GM18519 (cell line): ENCODE measurements around the gene DEPDC5.

Experiments
- ATAC-seq: cut with Tn5 transposase; IDR thresholded peaks from one replicate; pipeline ENCODE4 v1.9.1; 2021; ENCODE audit warnings: mild to moderate bottlenecking, moderate library complexity; ENCODE audit not compliant: unreplicated experiment, low FRiP score

DEPDC5 gene

DNA sequence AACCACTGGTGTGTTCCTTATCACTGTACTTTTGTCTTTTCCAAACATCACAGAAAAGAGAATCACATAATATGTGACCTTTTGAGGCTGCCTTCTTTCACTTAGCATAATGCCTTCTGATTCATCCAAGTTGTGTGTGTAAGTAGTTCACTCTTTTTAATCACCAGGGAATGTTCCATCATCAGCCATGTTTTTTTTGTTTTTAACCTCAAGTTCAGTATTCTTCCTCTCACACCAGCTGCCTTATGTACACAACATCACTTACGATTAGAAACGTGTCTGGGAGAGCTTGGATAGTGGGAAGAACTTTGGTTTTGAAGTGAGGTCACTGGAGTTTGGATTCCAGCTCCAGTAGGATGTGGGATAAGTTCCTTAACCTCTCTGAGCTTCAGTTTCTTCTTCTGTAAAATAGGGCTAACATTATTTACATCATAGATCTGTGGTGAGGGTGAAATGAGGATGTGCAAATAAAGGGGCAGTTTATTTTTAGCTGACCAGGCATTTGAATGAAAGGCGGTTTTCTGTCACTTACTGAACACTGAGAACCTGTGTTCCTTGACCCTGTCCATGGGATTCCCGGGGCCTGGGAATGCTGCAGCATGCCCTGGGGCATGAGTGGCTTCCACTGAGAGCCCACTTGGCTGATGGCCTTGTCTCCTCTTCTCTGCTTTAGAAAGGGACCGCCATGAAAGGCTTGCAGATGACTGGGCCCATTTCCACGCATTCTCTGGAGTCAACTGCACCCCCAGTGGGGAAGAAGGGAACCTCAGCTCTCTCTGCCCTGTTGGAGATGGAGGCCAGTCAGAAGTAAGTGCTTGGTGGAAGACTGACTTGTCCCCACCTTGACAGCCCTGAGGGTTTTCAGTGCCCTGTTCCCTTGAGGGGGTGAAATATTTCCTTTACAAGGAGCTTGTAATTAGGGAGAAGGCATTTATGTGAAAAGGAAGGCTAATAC lies 92.6 kb downstream of the DEPDC5 start:
- ATAC-seq, result no peak

DNA sequence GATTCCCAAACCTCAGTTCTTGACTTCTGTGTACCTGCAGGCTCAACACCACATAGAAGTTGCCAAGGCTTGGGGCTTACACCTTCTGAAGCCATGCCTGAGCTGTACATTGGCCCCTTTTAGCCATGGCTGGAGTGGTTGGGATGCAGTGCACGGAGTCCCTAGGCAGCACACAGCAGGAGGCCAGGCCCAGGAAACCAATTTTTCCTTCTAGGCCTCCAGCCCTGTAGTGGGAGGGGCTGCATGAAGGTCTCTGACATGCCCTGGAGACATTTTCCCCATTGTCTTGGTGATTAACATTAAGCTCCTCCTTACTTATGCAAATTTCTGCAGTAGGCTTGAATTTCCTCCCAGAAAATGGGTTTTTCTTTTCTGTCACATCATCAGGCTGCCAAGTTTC lies 94.6 kb downstream of the DEPDC5 start:
- no peak for ATAC-seq

DNA sequence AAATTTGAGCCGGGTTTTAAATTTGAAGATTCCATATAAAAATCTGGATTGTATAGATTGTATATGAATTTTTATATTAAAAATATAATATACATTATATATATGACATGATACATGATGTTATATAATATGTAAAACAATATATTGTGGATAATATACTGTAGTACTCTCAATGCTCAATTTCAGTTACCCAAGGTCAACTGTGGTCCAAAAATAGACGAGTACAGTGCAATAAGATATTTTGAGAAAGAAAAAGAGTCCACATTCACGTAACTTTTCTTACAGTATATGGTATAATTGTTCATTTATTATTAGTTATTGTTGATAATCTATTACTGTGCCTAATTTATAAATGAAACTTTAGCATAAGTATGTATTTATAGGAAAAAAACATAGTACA lies 96.3 kb downstream of the DEPDC5 start:
- no peak for ATAC-seq

DNA sequence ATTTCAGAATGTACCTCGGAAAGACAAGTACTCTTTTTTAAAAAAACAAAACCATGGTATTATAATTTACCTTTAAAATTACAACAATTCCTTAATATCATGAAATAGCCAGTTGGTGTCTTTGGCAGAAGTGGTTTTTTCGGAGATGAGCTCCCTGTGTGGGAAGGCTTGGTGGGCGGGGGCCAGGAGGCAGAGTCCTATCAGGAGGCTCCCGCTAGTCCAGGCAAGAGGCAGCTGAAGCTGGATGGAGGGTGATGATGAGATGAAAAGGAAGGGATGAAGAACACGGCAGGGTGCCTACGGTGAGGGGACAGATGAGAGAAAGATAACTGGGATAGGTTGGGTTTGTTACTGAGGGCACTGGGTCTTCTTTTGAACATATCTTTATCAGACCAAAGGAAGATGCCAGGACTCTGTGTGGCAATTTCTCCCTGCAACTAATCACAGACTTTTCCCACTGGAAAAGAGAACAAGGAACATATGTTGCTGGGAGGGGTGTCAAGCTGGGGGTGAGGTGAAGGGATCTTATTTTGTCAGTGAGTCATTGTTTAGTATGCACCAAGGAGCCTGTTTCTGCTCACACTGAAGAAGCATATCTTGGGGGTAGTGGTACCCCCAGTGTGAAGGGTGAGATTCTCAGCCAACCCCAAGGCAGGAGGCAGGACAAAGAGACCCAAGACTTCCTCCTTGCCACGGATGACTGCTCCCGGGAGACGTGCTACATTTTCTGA lies 99.0 kb downstream of the DEPDC5 start:
- ATAC-seq, result no peak

DNA sequence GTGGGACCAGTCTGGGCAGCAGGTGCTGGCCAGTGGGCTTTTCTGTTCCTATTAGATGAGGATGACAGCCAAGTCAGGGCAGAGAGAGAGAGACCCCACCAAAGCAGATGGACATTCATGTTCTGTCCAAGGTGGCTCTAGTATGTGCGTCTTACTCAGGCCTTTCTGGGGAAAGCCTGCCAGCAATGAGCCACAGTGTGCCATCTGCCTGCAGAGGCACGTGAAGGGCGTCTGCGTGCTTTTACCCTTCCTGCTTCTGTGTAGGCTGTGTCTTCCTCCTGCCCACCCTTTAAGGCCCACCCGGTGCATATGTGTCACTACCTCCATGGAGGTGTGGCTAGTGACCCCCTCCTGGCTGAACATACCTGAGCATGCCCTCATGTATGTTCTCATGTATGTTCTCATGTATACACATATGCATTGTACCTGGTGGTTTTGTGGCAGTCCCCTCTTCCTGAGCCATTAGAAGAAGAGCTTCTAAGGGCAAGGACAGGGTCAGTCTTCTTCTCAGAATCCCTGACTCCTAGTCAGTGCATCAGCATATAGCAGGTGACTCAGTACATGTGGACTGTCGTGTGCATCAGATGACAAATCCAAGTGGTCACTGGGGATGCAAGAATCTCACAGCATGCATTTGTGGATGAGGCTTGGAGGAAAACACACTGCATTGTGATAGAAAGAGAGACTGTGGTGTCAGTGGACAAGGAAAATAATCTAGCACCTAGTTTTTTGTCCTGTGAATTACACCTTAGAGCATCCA lies 100.1 kb downstream of the DEPDC5 start:
- ATAC-seq, result no peak

DNA sequence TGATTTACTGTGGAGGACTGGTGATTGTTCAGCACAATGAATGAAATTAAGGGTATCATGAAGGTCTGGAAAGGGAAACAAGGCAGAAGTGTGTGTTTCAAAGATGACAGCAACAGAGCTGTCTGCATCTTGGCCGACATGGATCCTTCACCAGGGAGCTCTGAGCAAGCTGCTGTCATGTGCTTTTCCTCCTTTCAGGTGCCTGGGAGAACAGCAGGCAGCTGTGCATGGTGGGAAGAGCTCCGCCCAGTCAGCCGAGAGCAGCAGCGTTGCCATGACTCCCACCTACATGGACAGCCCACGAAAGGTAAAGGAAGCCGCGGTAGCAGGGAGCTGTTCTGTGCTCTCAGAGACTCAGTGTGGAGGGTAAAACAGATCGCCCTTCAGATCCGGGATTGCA lies 103.4 kb downstream of the DEPDC5 start:
- ATAC-seq, result no peak

DNA sequence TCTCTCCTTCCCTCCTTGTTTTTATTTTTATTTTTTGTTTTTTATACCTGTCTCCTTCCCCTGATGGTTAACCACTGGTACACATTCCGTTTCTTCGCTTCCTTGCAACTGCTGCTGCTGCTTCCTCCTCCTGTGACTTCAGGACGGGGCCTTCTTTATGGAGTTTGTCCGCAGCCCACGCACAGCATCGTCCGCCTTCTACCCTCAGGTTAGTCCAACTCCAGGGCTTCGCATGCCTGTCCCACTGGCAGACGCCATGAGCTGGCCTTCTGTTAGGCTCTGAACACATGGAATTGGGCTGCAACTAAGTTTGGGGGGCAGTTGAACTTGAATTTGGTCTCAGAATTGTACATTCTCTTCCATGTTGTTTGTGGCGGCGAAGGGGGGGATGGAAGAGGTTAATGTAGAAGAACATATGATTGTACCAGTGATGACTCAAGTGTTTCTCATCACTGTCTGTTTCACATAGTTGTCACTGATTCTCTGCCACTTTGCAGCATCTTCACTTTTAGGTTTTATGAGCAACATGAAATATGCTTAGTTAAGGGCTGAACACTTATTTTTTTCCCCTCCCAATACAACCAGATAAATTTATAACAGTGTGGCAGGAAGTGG lies 107.5 kb downstream of the DEPDC5 start:
- no peak for ATAC-seq

DNA sequence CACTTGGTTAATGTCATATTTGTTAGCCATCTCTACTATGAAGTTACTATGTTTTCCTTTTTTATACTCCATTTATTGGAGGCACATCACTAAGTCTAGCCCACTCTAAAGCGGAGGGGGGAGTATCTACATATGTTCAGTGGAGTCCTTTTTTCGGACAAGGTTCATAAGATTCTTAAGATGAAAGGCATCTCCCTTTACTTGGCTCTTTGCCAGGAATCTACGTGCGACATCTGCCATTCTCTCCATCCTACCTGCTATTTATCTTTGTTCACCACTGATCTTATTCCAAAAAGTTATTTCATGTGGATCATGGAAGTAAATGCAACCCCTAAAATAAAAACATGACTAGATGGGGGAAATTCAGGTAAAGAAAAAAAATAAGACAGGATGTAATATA lies 113.1 kb downstream of the DEPDC5 start:
- ATAC-seq, result no peak

DNA sequence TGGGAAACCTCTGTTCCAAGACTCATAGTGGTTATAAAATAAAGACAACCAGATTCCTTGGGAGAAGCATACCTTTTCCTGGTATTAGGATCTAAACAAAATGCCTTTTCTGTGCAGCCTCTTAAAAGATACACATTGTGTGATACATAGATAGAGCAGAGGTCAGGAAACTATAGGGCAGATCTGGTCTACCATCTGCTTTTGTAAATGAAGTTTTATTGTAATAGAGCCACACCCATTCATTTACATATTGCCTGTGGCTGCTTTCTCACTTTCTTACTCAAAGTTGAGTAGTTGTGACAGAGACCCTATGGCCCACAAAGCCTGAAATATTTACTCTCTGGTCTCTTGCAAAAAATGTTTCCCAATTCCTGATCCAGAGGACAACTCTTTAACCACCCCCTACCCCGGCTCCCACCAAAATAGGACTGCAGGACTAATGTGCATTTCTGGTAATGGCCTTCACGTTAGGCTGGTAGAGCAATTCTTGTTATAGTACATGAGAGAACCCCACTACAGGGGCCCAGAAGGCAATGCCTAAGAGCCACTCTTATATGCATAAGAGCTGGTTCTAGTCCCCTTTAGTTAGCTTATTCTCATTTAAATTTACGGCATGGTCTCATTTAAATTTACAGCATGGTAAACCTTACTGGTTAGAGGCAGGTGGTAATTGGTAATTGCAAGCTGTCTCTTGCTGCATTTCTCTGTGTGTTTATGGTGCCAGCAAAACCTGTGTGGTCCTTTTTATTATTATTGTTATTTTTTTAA lies 113.8 kb downstream of the DEPDC5 start:
- ATAC-seq, result no peak

DNA sequence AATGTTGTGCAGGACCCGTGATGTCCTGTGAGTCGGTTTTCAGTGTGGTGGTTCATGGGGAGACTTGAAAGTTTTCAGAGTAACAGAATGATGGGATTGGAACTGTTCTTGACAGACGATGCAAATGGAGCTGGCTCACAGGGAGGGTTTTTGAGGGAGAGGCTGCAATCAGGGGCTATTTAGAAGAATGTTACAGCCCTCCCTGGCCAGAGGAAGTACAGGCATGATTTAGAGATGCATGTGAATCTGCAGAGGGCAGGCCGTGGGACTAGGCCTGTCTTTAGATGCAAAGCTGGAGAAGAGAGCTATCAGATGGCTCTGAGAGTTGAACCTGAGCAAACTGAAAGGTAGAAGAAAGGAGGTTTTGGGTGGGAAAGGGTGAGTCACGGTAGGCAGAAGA lies 115.9 kb downstream of the DEPDC5 start:
- no peak for ATAC-seq

DNA sequence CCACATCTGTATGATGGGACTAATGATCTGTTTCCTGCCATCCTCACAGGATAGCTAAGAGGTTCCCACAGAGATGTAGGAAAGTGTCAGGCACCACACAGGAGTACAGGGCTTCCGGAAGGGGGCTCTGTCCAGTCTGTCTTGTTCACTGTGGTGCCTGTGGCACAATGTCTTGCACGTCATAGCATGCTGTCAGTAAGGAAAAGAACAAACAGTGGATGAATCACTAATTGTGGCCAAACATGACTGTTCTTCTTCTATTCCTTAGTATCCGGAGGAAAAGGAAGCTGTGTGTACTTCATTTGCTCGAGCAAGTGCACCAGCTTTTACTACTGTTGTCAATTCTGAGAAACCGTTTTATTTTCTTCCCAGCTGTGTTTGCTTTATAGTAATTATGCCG lies 117.1 kb downstream of the DEPDC5 start:
- no peak for ATAC-seq

DNA sequence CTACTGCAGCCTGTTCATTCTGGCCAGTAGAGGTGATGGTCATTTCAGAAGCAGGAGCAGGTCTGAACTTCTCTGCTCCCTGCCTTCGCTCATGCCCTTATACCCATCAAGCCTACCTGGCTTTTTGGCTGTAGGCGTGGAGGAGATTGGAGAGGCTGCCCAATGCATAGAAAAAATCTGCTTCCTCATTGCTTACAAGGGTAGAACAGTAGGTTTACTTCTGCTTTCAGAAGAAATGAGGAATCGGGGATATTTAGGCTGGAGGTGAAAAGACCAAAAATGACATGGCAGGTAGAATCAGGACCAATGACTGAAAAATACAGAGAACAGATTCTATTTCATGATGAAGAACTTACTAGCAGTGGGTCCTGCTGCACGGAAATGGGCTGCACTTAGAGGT lies 117.7 kb downstream of the DEPDC5 start:
- ATAC-seq, result no peak

DNA sequence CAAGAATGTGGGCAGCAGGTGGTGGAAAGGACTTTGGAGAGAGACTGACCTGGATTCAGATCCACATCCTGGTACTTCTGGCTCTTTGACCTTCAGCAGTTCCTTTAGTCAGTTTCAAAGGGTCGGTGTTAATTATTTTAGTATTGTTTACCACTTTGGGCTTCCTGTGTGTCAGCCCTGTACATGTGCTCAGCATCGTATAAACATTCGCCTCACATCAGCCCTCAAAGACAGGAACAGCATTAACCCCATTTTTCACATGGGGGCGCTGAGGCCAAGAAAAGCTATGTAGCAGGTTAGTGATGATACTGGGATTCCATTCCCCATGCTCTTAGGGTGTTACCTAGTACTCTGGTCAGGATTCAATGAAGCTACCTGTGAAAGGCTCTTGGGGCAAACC lies 118.4 kb downstream of the DEPDC5 start:
- ATAC-seq, result no peak

DNA sequence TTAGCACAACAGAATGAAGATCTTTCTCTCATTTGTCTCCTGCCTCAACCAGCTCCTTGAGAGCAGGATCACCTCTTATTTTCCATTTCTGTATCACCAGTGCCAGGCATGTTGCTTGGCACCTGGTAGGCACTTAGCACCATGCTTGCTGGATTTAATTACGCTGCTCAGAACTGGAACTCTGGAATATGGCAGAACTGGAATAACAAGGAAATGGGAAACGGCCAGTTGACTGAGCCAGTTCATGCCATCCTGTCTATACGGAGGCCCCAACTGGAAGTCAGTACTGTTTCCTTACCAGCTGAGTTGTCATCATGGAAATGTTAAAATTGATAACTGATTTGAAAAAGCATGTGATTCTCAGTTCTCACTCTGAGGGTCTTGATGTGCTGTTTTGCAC lies 121.0 kb downstream of the DEPDC5 start:
- ATAC-seq, result no peak

DNA sequence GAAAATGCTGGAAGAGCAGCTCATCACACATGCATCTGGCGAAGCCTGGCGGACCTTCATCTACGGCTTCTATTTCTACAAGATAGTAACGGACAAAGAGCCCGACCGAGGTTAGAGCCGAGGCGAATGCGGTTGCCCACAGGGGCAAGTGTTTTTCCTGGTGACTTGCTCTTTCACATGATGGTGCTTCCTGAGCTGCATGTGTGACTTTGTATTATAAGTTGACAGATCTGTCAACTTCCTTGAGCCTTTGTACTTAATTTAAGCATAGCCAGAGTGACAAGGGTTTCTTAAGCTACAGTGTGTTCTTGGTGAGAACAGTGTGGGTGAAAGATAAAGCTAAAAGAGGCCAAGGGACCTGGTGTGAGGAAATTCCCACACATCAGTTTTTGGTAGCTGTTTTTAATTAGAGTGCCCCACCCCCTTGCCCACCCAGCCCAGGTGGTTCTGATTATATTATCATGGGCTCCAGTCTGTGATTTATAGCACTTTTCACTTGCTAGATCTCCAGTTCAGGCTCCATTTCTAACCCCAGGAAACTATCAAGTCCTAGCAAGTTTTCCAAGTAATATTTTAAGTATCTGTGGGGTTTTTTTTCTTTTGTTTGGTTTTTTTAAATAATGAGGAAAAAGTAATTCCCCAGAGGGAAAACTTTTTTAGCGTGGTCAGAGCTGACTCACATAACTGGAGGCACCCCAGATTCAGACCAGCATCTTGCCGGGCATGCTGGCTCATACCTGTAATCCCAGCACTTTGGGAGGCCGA lies 122.5 kb downstream of the DEPDC5 start:
- no peak for ATAC-seq

DNA sequence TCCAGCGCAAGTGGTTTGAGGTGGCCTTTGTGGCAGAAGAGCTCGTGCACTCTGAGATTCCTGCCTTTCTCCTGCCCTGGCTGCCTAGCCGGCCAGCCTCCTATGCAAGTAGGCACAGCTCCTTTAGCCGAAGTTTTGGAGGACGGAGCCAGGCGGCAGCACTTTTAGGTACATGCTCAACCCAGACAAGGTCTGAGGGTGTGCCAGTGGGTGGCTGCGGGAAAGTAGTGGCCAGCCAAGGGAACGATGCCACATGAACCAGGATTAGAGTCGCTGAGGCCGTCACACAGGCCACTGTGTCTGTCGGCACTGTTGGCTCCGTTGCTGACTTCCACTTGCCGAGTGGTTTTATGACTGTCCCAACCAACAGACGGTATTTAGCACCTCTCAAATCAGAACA lies 125.8 kb downstream of the DEPDC5 start:
- ATAC-seq, result no peak

DNA sequence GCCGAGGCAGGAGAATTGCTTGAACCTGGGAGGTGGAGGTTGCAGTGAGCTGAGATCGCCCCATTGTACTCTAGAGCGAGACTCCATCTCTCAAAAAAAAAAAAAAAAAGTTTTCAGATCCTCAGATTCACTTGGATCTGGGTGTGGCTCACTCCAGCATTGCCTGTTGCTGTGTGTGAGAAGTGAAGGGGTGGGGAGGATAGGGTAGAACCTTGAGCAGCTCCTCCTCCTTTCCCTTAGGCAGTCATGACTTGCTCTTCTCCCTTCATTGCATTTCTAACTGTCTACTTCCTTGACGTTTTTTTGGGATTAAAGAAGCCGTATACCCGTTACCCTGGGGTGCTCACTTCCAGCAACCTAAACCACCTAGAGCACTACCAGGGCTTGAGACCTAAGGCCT lies 127.4 kb downstream of the DEPDC5 start:
- no peak for ATAC-seq

DNA sequence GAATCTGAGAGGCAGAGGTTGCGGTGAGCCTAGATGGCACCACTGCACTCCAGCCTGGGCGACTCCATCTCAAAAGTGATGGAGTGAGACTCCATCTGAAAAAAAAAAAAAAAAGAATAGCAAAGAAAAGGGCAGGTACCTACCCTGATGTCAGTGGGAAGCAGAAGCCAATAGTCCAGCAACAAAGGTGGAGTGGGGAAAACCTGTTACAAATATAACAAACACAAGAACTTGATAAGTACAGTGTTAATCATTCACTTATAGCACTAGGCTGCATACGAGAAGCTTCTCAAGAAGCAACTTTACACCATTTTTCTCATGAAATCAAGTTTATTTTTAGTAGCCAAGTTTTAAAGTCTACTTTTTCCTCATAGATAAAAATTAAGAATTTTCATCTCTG lies 128.0 kb downstream of the DEPDC5 start:
- no peak for ATAC-seq

DNA sequence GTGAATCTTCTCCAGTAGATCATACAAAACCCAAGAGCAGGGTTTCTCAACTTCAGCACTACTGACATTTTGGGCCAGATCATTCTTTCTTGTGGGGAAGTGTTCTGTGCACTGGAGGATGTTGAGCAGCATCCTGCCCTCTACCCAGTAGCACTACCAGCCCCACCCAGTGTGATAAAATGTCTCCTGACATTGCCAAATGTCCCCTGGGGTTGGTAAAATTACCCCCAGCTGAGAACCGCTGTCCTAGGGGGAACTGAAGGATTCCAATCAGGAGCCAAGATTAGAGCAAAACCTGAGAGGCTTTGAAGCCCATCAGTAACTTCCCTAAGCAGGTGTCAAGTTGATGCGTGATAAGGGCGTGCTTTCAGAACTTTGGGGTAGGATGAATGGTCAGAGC lies 129.2 kb downstream of the DEPDC5 start:
- no peak for ATAC-seq
